Activated naive CD4-positive, alpha-beta T cell treated with Interleukin-2 at 50 U/mL for 16 hours (primary cell): ENCODE results near the gene INTS11.
"Not testable (repeated sequence)": the region's sequence is repeated elsewhere in the genome, so short reads cannot be mapped to it uniquely, and the experiment has no call there.

ENCODE experiments used
- DNase-seq: peaks from one replicate; pipeline ENCODE4 v3.0.0-alpha.2; 2020

Gene INTS11

GRCh38 chr1:1324524-1325287 lies at the start of gene INTS11, which contains the start of gene CPTP:
Gene INTS11 (minus strand): TSS chr1:1324660. CDS start chr1:1324608, 52 bp downstream.
Gene CPTP (plus strand): TSS chr1:1324802. CDS start chr1:1326911, 2,109 bp downstream.
- peak; percentile 94 for DNase-seq

- no peak for DNase-seq
Observed at GRCh38 chr1:1373815-1374588, 49.5 kb upstream of the INTS11 start.

GRCh38 chr1:1373051-1373814 lies 48.8 kb upstream of the INTS11 start:
- no peak for DNase-seq

- DNase-seq = peak; percentile 81
Observed at GRCh38 chr1:1371746-1372711, 47.6 kb upstream of the INTS11 start.

- DNase-seq = peak; percentile 50
Observed at GRCh38 chr1:1371364-1371745, 46.9 kb upstream of the INTS11 start.

- DNase-seq = no peak
Observed at GRCh38 chr1:1370771-1371300, 46.4 kb upstream of the INTS11 start.

- not testable (repeated sequence) for DNase-seq
Observed at GRCh38 chr1:1370094-1370493, 45.6 kb upstream of the INTS11 start.

- no peak for DNase-seq
Observed at GRCh38 chr1:1367315-1367714, 42.9 kb upstream of the INTS11 start.

- DNase-seq = no peak
Observed at GRCh38 chr1:1366699-1367066, 42.2 kb upstream of the INTS11 start.

- DNase-seq = no peak
Observed at GRCh38 chr1:1365875-1366698, 41.6 kb upstream of the INTS11 start.

- DNase-seq = no peak
Observed at GRCh38 chr1:1364266-1364665, 39.8 kb upstream of the INTS11 start.

- no peak for DNase-seq
Observed at GRCh38 chr1:1361982-1362423, 37.5 kb upstream of the INTS11 start.

GRCh38 chr1:1361233-1361981 lies 36.9 kb upstream of the INTS11 start:
- no peak for DNase-seq

- no peak for DNase-seq
Observed at GRCh38 chr1:1360506-1361169, 36.2 kb upstream of the INTS11 start.

- no peak for DNase-seq
Observed at GRCh38 chr1:1359664-1360468, 35.4 kb upstream of the INTS11 start.

- no peak for DNase-seq
Observed at GRCh38 chr1:1359308-1359663, 34.8 kb upstream of the INTS11 start.

- DNase-seq = no peak
Observed at GRCh38 chr1:1358433-1359271, 34.2 kb upstream of the INTS11 start, which contains the start of gene MXRA8. Gene MXRA8 (minus strand): TSS chr1:1358555. CDS start chr1:1358504, 51 bp downstream.
